A549 (cell line): ENCODE results near the gene UNC5C. TPM values are rescaled to one million over a fixed set of nuclear protein-coding genes. Genes with fewer than 3 reads are reported as not detected.
"Not testable (repeated sequence)": the region's sequence is repeated elsewhere in the genome, so short reads cannot be mapped to it uniquely, and the experiment has no call there.

Experiments used
- ATAC-seq, 2 experiments: fragments of 200-7000 bp in 1 of 2; fragments of >200 bp in 1 of 2; cut with Nextera tagmentation in 1 of 2; cut with Tn5 transposase in 1 of 2; 3 replicates each; pipeline versions ENCODE4 v1.8.0 to v1.9.1; 2018 to 2020; ENCODE audit warnings: mild to moderate bottlenecking in 1 of 2, moderate library complexity in 1 of 2
- CTCF ChIA-PET: fragments of 300-600 bp; sonication (Branson Sonifier 250); formaldehyde crosslinking; extraction: SDS; loops from one replicate; lab custom pipeline; 2021; ENCODE audit warnings: antibody characterized with exemption, inconsistent platforms; lab: Yijun Ruan, JAX
- POLR2A ChIA-PET: fragments of 350-600 bp; formaldehyde crosslinking; extraction: SDS; loops from one replicate; lab custom pipeline; 2021; ENCODE audit warnings: antibody characterized with exemption, inconsistent platforms; lab: Yijun Ruan, JAX
- DNase-seq, 2 experiments: peaks; one replicate each; pipeline versions ENCODE4 v3.0.0 to v3.0.0-alpha.2; 2011 to 2016; ENCODE audit warnings: low read depth in 1 of 2, low spot score in 1 of 2
- FAIRE-seq: peaks from 2 replicates; lab custom pipeline; 2011; peaks lifted over from hg19 to GRCh38; lab: Jason Lieb, UNC
- H3K27ac ChIP-seq, 2 experiments: fragments of >200 bp; sonication (Bioruptor Twin); formaldehyde crosslinking; 3 replicates each; pipeline ENCODE4 v1.5.1; 2016 to 2017
- H3K4me1 ChIP-seq: fragments of >200 bp; sonication (Bioruptor Twin); formaldehyde crosslinking; 3 replicates; pipeline ENCODE4 v1.6.1; 2016
- H3K4me2 ChIP-seq: fragments of >200 bp; sonication (Bioruptor Twin); formaldehyde crosslinking; 3 replicates; pipeline ENCODE4 v1.6.1; 2016
- H3K4me3 ChIP-seq: fragments of >200 bp; sonication (Bioruptor Twin); formaldehyde crosslinking; 3 replicates; pipeline ENCODE4 v1.5.1; 2016
- H3K9me3 ChIP-seq: fragments of >200 bp; sonication (Bioruptor Twin); formaldehyde crosslinking; 3 replicates; pipeline ENCODE4 v1.6.1; 2016
- CBX2 ChIP-seq: fragments of 200-600 bp; sonication (generic); IDR thresholded peaks from 2 replicates; pipeline ENCODE4 v1.6.1; 2016; ENCODE audit warnings: low read depth, mild to moderate bottlenecking, borderline replicate concordance
- CEBPB ChIP-seq, 2 experiments: fragments of >200 bp in 1 of 2; sonication (Bioruptor Twin) in 1 of 2; formaldehyde crosslinking in 1 of 2; IDR thresholded peaks; 2 replicates each; pipeline ENCODE4 v1.6.1; 2012 to 2016
- E2F6 ChIP-seq: IDR thresholded peaks from 2 replicates; pipeline ENCODE4 v1.6.1; 2012; ENCODE audit warnings: low read depth, borderline replicate concordance
- EHF ChIP-seq: fragments of 250-450 bp; sonication (Bioruptor Pico); IDR thresholded peaks from 2 replicates; pipeline ENCODE4 v1.5.0; 2020; ENCODE audit warnings: mild to moderate bottlenecking
- EHMT2 ChIP-seq: fragments of 200-600 bp; sonication (generic); IDR thresholded peaks from 2 replicates; pipeline ENCODE4 v1.6.1; 2016; ENCODE audit warnings: antibody characterized with exemption, low read depth, mild to moderate bottlenecking, moderate library complexity
- ELK1 ChIP-seq: fragments of 150-350 bp; IDR thresholded peaks from 2 replicates; pipeline ENCODE4 v1.6.1; 2014; ENCODE audit warnings: low read depth, mild to moderate bottlenecking, low read length
- ESRRA ChIP-seq: fragments of 150-350 bp; IDR thresholded peaks from 2 replicates; pipeline ENCODE4 v1.6.1; 2014; ENCODE audit warnings: mild to moderate bottlenecking, low read length, borderline replicate concordance
- HES2 ChIP-seq: fragments of >200 bp; sonication (Bioruptor Twin); formaldehyde crosslinking; IDR thresholded peaks from 2 replicates; pipeline ENCODE4 v1.6.1; 2016
- HOXB5 ChIP-seq: fragments of 250-450 bp; sonication (Bioruptor Pico); IDR thresholded peaks from 2 replicates; pipeline ENCODE4 v1.5.0; 2020; ENCODE audit warnings: mild to moderate bottlenecking, moderate library complexity
- JUN ChIP-seq, 2 experiments: fragments of >200 bp; sonication (Bioruptor Twin); formaldehyde crosslinking; IDR thresholded peaks; 2 replicates in 1 of 2; 3 replicates in 1 of 2; pipeline ENCODE4 v1.6.1; 2016 to 2017
- KDM1A ChIP-seq: fragments of 200-600 bp; sonication (generic); IDR thresholded peaks from 2 replicates; pipeline ENCODE4 v1.6.1; 2016; ENCODE audit warnings: low read depth, mild to moderate bottlenecking
- MAFK ChIP-seq: fragments of 450-650 bp; IDR thresholded peaks from 2 replicates; pipeline ENCODE4 v1.6.1; 2014; ENCODE audit not compliant: partially characterized antibody
- MAZ ChIP-seq: fragments of 150-350 bp; IDR thresholded peaks from 2 replicates; pipeline ENCODE4 v1.6.1; 2014; ENCODE audit warnings: antibody characterized with exemption, low read depth, low read length, borderline replicate concordance
- MYC ChIP-seq: IDR thresholded peaks from 2 replicates; pipeline ENCODE4 v1.6.1; 2012; ENCODE audit warnings: mild to moderate bottlenecking, inconsistent platforms, low read length, improper control_type of control experiment, borderline replicate concordance
- NFE2L2 ChIP-seq: fragments of 150-350 bp; conservative IDR thresholded peaks from 2 replicates; pipeline ENCODE4 v1.6.1; 2014; ENCODE audit warnings: low read length
- NR3C1 ChIP-seq: fragments of >200 bp; sonication (Bioruptor Twin); formaldehyde crosslinking; IDR thresholded peaks from 3 replicates; pipeline ENCODE4 v1.6.1; 2017
- RAD21 ChIP-seq, 2 experiments: fragments of >200 bp in 1 of 2; sonication (Bioruptor Twin) in 1 of 2; formaldehyde crosslinking in 1 of 2; IDR thresholded peaks in 1 of 2; conservative IDR thresholded peaks in 1 of 2; 2 replicates in 1 of 2; 3 replicates in 1 of 2; pipeline ENCODE4 v1.6.1; 2012 to 2018; ENCODE audit warnings: inconsistent platforms in 1 of 2
- RCOR1 ChIP-seq: fragments of 150-350 bp; IDR thresholded peaks from 2 replicates; pipeline ENCODE4 v1.6.1; 2014; ENCODE audit warnings: antibody characterized with exemption, low read length, low read depth
- RFX5 ChIP-seq: fragments of 450-650 bp; IDR thresholded peaks from 2 replicates; pipeline ENCODE4 v1.7.1; 2014; ENCODE audit warnings: antibody characterized with exemption, mild to moderate bottlenecking, moderate library complexity
- SMC3 ChIP-seq: fragments of >200 bp; sonication (Bioruptor Twin); formaldehyde crosslinking; IDR thresholded peaks from 3 replicates; pipeline ENCODE4 v1.6.1; 2018; ENCODE audit warnings: inconsistent platforms
- SREBF2 ChIP-seq: fragments of 450-650 bp; IDR thresholded peaks from 2 replicates; pipeline ENCODE4 v1.6.1; 2014; ENCODE audit warnings: mild to moderate bottlenecking, moderate library complexity
- TFCP2L1 ChIP-seq: fragments of 250-450 bp; sonication (Bioruptor Pico); IDR thresholded peaks from 2 replicates; pipeline ENCODE4 v1.5.0; 2021; ENCODE audit warnings: mild to moderate bottlenecking
- TP53 ChIP-seq: fragments of 250-450 bp; sonication (Bioruptor Pico); IDR thresholded peaks from 2 replicates; pipeline ENCODE4 v1.5.0; 2021; ENCODE audit warnings: mild to moderate bottlenecking, moderate library complexity
- ZNF302 ChIP-seq: fragments of 250-450 bp; sonication (Bioruptor Pico); IDR thresholded peaks from 2 replicates; pipeline ENCODE4 v1.9.0; 2021; ENCODE audit warnings: inconsistent platforms, mild to moderate bottlenecking, moderate library complexity
- ZSCAN20 ChIP-seq: fragments of 250-450 bp; sonication (Bioruptor Pico); IDR thresholded peaks from 2 replicates; pipeline ENCODE4 v1.8.0; 2022; ENCODE audit warnings: mild to moderate bottlenecking, moderate library complexity
- WGBS: methylation state at CpG from one replicate; pipeline ENCODE4 v1.1.6; 2017; ENCODE audit errors: missing lambda C conversion rate; 5-methylcytosine and 5-hydroxymethylcytosine counted together
- polyA plus RNA-seq, 4 experiments: library from polyadenylated mRNA; depleted of rRNA in 3 of 4; stranded (reverse); fragments of >200 nt; fragmentation: RNase III in 1 of 4; extraction: RNeasy Plus Mini Kit Qiagen cat#74134 plus additional on column Dnase treatment in 1 of 4; gene quantifications; 2 replicates in 3 of 4; 3 replicates in 1 of 4; pipeline ENCODE4 v1.2.3, GENCODE V29; 2011 to 2017
- TF ChIP-seq, protein P1 (sequence below): IDR thresholded peaks from 2 replicates; pipeline ENCODE4 v1.6.1; 2012

UNC5C gene
- polyA plus RNA-seq, 2 of the 4 experiments (the other 2 are of a cell fraction): 0.13 TPM; not detected in 1

DNA sequence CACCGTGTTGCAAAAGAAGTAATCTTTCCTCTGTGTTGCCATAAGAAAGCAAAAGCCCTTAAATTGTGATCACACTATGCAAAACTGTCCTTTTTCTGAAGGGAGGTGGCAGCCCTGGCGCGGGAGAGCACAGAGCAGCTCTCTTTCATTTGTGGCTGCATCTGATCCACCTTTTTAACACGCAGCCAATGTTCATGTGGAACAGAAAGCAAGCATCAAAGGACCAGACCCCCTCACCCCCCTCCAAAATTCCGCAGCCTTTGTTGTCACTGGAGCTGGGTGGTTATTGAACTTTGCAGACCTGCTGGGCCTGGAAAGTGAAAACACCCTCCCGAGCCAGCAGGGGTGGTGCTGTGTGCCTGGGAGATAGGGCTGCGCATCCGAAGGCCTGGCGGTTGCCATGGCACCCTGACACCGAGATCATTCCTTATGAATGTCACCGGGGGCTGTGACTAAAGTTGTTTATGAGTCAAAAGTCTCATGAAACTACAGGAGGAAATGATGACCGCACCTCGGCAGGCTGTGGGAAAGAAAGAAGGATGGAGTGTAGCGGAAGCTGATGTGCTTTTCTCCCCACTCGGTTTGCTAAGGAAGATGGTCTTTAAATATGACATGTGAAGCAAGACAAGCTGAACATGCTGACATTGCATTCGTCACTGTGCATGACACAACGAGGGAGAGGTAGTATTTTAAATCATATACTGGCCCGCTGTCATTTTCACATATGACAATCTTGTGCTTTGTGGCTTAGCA, 367.4 kb downstream of the UNC5C start:
- no peak for FAIRE-seq
- ATAC-seq: peak; percentile 39 to 48; a peak in 2 of 6 replicates
- POLR2A ChIA-PET: no interaction called here
- Histone ChIP-seq H3K27ac (no peak overlapping the region), H3K4me2 (no peak overlapping the region), H3K4me3 (no peak overlapping the region), H3K4me1 (no peaks in the 10 kb centered on the region), H3K9me3 (no peaks in the 10 kb centered on the region)
- CTCF ChIA-PET: interaction anchor here (0.8 to 1.0 kb wide), 2 partner anchors 15 to 23 kb away, joined by 3 read pairs; no protein-coding TSS in a partner anchor
- WGBS: 86% methylated on average over 16 of the region's 18 CpGs
- no peak for DNase-seq
- TF ChIP-seq RCOR1: no peak
- peak; percentile 44 for TF ChIP-seq MAFK

DNA sequence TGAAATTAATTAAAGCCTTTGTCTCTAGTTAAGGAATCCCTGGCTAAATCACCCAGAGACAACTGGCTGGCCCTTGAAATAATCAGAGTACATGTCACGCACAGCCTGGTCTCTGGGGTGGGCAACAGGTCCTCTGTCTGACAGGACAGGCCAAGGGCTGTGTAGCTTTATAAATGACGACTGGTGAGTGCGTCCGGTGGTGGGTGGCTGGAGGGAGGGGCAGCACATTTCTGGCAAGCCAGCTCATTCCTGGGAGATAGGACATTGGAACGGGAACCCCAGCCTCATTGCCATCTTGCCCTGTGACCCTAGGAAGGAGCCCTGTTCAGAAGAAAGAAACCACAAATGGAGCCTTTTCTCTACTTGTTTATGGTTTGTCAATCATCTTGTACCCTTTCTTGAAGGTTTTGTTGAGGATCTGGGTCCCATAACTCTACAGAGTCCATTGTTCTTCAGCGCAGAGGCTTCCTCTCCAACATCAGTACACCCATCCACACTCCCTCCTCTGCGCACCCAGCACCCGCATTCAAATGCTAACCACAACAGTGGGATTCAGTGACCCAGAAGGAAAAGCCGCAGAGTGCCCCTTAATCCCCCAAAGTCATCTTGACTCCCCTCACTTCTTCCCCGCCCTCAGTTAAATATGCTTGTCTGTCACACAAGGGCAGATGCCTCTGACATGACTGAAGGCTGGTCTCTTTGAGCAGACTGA, 368.1 kb downstream of the UNC5C start:
- ChIA-PET CTCF (interaction anchor here (1.0 kb wide), 1 partner anchor 14 kb away, joined by 3 read pairs; no protein-coding TSS in a partner anchor), POLR2A (no interaction called here)
- Histone ChIP-seq H3K4me1 (no peaks in the 10 kb centered on the region), H3K4me2 (no peak overlapping the region), H3K4me3 (no peak overlapping the region)
- WGBS: 96% methylated on average over 10 of the region's 10 CpGs
- FAIRE-seq (no peak), ATAC-seq (no peak), DNase-seq (no peak)
- TF ChIP-seq, protein P1, sequence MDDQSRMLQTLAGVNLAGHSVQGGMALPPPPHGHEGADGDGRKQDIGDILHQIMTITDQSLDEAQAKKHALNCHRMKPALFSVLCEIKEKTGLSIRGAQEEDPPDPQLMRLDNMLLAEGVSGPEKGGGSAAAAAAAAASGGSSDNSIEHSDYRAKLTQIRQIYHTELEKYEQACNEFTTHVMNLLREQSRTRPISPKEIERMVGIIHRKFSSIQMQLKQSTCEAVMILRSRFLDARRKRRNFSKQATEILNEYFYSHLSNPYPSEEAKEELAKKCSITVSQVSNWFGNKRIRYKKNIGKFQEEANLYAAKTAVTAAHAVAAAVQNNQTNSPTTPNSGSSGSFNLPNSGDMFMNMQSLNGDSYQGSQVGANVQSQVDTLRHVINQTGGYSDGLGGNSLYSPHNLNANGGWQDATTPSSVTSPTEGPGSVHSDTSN: no peak
- TF ChIP-seq ESRRA: no peak
- TF ChIP-seq ZSCAN20 (CRISPR knock-in tag): no peak
- TF ChIP-seq MAFK: no peak
- TF ChIP-seq ZNF302: no peak
- TF ChIP-seq HES2: no peak
- no peak for TF ChIP-seq EHF
- TF ChIP-seq SMC3: no peak
- TF ChIP-seq MYC: no peak
- TF ChIP-seq, all 56 proteins: peak for 0
- Histone ChIP-seq H3K27ac (no peak overlapping the region), H3K9me3 (no peaks in the 10 kb centered on the region)

DNA sequence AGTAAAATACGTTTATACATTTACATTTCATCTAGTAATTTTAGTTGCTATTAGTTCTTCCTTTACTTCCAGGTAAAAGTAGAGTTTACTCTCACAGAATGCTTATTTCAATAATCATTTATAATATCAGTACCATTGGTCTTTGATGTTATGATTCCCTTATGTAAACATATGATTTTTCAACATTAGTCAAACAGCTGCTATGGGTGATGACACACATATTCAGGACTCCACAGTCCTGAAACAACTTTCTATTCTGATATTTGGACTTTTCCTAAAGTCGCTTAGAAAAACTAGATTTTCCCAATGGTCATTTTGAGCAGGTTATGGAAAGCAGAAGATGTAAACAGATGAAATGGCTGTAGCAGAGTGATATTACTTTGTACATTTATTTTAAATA, 369.8 kb downstream of the UNC5C start:
- Histone ChIP-seq H3K9me3 (no peaks in the 10 kb centered on the region), H3K4me1 (no peaks in the 10 kb centered on the region), H3K27ac (no peak overlapping the region), H3K4me2 (no peak overlapping the region), H3K4me3 (no peak overlapping the region)
- no peak for ATAC-seq
- FAIRE-seq: no peak
- POLR2A ChIA-PET: no interaction called here
- CTCF ChIA-PET: no interaction called here
- TF ChIP-seq NR3C1 (no peak), SMC3 (no peak), ZSCAN20 (CRISPR knock-in tag) (no peak), E2F6 (no peak), RFX5 (no peak), ELK1 (no peak), MAZ (no peak), TP53 (CRISPR knock-in tag) (no peak), CBX2 (no peak), KDM1A (no peak), HOXB5 (CRISPR knock-in tag) (no peak), TFCP2L1 (CRISPR knock-in tag) (no peak), JUN (IDR thresholded peaks at IDR 0.05) (no peak), RAD21 (conservative IDR thresholded peaks at IDR 0.05 in 1 of 2, IDR thresholded peaks at IDR 0.05 in 1 of 2) (no peak), CEBPB (IDR thresholded peaks at IDR 0.05) (no peak), RCOR1 (no peak), SREBF2 (no peak), NFE2L2 (no peak), EHMT2 (no peak)
- TF ChIP-seq, all 56 proteins: peak for 0
- DNase-seq: no peak
- 79% methylated on average over 2 of the region's 2 CpGs for WGBS

DNA sequence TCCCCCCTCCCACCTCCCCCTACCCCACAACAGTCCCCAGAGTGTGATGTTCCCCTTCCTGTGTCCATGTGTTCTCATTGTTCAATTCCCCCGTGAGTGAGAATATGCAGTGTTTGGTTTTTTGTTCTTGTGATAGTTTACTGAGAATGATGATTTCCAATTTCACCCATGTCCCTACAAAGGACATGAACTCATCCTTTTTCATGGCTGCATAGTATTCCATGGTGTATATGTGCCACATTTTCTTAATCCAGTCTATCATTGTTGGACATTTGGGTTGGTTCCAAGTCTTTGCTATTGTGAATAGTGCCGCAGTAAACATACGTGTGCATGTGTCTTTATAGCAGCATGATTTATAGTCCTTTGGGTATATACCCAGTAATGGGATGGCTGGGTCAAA, 377.4 kb downstream of the UNC5C start:
- FAIRE-seq, H3K4me3 ChIP-seq, CTCF ChIA-PET: not testable (repeated sequence)

More for the DNA sequence above, 377.4 kb downstream of the UNC5C start:
- H3K4me1 ChIP-seq, ATAC-seq, POLR2A ChIA-PET, H3K9me3 ChIP-seq, H3K27ac ChIP-seq, DNase-seq, H3K4me2 ChIP-seq: not testable (repeated sequence)
- WGBS: 73% methylated on average over 1 of the region's 3 CpGs
